ENCODE measurements around the gene MMP2.

DNA sequence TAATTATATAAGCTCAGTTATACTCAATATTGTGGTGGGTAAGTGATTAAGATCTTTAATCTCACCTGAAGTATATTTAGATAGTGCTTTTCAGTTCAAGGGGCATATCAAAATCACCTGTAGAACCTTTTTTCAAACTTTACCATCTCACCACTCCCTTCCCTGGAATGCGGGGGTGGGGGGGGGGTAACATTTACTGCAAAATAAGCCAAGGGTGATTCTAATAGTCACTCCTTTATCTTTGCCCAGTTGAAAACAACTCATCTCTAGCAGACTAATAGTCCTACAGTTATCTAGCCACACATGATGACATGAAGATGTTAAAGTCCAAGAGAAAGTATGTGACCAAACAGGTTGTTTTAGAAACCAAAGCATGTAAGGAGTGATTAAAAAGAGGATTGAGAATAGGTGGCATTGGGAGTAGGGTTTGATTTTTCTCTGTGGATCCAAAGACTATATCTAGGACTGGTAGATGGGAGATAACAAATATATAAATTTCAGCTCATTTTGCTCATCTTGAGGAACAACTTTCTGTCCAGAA is 51.4 kb downstream of the MMP2 start:
- TF ChIP-seq POLR2AphosphoS5 (IDR thresholded peaks at IDR 0.05; ENCODE audit: low read depth) (no peak), EZH2phosphoT487 (IDR thresholded peaks at IDR 0.05; ENCODE audit: unreplicated experiment) (no peak), EZH2 (IDR thresholded peaks at IDR 0.05; ENCODE audit: low read depth, unreplicated experiment) (no peak), CREB1 (CRISPR knock-in tag; IDR thresholded peaks at IDR 0.05; ENCODE audit: low read depth) (no peak)
- TF ChIP-seq, protein P1, sequence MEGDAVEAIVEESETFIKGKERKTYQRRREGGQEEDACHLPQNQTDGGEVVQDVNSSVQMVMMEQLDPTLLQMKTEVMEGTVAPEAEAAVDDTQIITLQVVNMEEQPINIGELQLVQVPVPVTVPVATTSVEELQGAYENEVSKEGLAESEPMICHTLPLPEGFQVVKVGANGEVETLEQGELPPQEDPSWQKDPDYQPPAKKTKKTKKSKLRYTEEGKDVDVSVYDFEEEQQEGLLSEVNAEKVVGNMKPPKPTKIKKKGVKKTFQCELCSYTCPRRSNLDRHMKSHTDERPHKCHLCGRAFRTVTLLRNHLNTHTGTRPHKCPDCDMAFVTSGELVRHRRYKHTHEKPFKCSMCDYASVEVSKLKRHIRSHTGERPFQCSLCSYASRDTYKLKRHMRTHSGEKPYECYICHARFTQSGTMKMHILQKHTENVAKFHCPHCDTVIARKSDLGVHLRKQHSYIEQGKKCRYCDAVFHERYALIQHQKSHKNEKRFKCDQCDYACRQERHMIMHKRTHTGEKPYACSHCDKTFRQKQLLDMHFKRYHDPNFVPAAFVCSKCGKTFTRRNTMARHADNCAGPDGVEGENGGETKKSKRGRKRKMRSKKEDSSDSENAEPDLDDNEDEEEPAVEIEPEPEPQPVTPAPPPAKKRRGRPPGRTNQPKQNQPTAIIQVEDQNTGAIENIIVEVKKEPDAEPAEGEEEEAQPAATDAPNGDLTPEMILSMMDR (conservative IDR thresholded peaks at IDR 0.05; ENCODE audit: low read depth in 2 of 2) = no peak
- TF ChIP-seq, protein P2, sequence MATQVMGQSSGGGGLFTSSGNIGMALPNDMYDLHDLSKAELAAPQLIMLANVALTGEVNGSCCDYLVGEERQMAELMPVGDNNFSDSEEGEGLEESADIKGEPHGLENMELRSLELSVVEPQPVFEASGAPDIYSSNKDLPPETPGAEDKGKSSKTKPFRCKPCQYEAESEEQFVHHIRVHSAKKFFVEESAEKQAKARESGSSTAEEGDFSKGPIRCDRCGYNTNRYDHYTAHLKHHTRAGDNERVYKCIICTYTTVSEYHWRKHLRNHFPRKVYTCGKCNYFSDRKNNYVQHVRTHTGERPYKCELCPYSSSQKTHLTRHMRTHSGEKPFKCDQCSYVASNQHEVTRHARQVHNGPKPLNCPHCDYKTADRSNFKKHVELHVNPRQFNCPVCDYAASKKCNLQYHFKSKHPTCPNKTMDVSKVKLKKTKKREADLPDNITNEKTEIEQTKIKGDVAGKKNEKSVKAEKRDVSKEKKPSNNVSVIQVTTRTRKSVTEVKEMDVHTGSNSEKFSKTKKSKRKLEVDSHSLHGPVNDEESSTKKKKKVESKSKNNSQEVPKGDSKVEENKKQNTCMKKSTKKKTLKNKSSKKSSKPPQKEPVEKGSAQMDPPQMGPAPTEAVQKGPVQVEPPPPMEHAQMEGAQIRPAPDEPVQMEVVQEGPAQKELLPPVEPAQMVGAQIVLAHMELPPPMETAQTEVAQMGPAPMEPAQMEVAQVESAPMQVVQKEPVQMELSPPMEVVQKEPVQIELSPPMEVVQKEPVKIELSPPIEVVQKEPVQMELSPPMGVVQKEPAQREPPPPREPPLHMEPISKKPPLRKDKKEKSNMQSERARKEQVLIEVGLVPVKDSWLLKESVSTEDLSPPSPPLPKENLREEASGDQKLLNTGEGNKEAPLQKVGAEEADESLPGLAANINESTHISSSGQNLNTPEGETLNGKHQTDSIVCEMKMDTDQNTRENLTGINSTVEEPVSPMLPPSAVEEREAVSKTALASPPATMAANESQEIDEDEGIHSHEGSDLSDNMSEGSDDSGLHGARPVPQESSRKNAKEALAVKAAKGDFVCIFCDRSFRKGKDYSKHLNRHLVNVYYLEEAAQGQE (IDR thresholded peaks at IDR 0.05; ENCODE audit: unreplicated experiment) = no peak
- TF ChIP-seq, protein P3, sequence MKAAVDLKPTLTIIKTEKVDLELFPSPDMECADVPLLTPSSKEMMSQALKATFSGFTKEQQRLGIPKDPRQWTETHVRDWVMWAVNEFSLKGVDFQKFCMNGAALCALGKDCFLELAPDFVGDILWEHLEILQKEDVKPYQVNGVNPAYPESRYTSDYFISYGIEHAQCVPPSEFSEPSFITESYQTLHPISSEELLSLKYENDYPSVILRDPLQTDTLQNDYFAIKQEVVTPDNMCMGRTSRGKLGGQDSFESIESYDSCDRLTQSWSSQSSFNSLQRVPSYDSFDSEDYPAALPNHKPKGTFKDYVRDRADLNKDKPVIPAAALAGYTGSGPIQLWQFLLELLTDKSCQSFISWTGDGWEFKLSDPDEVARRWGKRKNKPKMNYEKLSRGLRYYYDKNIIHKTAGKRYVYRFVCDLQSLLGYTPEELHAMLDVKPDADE (IDR thresholded peaks at IDR 0.05) = no peak

Data from GM23338 (cell line).